Measurements from ENCODE around the gene MICALL2. TPM values are rescaled to one million over a fixed set of nuclear protein-coding genes. Genes with fewer than 3 reads are reported as not detected.
A peak's percentile ranks its signal among the peaks of the same experiment; 100 is the strongest.

The MICALL2 gene
- total RNA-seq, 1 donor from 2014 or later, result 76.5 TPM

- H3K9me3 ChIP-seq, result no peaks in the 10 kb centered on the region
- TF ChIP-seq, protein P1, sequence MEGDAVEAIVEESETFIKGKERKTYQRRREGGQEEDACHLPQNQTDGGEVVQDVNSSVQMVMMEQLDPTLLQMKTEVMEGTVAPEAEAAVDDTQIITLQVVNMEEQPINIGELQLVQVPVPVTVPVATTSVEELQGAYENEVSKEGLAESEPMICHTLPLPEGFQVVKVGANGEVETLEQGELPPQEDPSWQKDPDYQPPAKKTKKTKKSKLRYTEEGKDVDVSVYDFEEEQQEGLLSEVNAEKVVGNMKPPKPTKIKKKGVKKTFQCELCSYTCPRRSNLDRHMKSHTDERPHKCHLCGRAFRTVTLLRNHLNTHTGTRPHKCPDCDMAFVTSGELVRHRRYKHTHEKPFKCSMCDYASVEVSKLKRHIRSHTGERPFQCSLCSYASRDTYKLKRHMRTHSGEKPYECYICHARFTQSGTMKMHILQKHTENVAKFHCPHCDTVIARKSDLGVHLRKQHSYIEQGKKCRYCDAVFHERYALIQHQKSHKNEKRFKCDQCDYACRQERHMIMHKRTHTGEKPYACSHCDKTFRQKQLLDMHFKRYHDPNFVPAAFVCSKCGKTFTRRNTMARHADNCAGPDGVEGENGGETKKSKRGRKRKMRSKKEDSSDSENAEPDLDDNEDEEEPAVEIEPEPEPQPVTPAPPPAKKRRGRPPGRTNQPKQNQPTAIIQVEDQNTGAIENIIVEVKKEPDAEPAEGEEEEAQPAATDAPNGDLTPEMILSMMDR (IDR thresholded peaks at IDR 0.05), result no peak
- no peaks in the 10 kb centered on the region for H3K4me1 ChIP-seq
- no peak overlapping the region for H3K27ac ChIP-seq
- no peaks in the 10 kb centered on the region for H3K36me3 ChIP-seq
- DNase-seq (ENCODE audit: low spot score in 2 of 2), result no peak
- intact Hi-C loops (cut with DNase I), result no loop called here
- H3K4me3 ChIP-seq, result no peak overlapping the region
- H3K27me3 ChIP-seq, result peaks cover 3% of the 10 kb centered on the region
Observed at GRCh38 chr7:1419310-1419634, 40.0 kb downstream of the MICALL2 start.

DNA sequence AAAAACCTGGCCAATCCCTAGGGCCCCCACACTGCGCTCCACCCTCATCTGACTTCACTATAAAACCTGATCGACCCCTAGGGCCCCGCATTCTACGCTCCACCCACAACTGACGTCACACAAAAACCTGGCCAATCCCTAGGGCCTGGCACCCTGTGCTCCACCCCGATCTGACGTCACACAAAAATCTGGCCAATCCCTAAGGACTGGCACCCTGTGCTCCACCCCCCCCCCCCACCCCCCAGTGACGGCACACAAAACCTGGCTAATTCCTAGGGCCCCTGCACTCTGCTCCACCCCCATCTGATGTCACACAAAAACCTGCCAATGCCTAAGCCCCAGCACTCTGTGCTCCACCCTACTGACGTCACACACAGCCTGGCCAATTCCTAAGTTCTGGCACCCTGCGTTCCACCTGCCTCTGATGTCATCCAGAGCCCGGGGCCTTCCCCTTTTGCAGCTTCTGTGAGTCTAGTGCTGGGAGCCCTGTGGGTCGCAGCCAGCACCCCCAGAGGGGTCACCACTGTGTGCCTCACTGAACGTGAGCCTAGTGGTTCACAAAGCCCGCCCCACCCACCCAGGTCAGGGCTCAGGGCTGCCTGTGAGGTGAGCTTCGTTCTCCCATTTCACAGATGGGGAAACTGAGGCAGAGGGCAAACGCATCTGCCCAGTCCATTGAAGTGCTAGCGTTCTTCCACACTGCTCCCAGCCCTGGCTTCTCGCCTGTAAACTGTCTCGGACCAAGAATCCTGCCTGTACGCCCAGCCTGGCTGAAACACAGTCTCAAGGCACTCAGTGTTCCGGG is 40.6 kb downstream of the MICALL2 start:
- DNase-seq (ENCODE audit: low spot score in 2 of 2), result no peak

DNA sequence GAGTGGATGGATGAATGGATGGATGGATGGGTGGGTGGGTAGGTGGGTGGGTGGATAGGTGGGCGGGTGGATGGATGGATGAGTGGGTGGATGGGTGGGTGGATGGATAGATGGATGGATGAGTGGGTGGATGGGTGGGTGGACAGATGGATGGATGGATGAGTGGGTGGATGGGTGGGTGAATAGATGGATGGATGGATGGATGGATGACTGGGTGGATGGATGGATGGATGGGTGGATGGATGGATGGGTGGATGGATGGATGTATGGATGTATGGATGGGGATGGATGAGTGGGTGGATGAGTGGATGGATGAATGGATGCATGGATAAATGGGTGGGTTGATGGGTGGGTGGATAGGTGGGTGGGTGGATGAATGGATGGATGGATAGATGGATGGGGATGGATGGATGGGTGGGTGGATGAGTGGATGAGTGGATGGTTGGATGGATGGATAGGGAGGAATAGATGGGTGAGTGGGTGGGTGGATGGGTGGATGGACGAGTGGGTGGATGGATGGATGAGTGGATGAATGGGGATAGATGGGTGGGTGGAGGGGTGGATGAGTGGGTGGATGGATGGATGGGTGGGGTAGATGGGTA is 43.8 kb downstream of the MICALL2 start:
- no peak overlapping the region for H3K4me3 ChIP-seq
- no peaks in the 10 kb centered on the region for H3K27me3 ChIP-seq
- intact Hi-C loops (cut with DNase I), result no loop called here
- H3K36me3 ChIP-seq, result no peaks in the 10 kb centered on the region
- TF ChIP-seq, protein P1 (IDR thresholded peaks at IDR 0.05), result no peak
- H3K9me3 ChIP-seq, result no peaks in the 10 kb centered on the region
- no peak for DNase-seq (ENCODE audit: low spot score in 2 of 2)
- no peak overlapping the region for H3K27ac ChIP-seq
- peaks cover 0 to 4% of the 10 kb centered on the region in 2 donors for H3K4me1 ChIP-seq

More for the DNA sequence above, 40.6 kb downstream of the MICALL2 start:
- Histone ChIP-seq H3K9me3 (no peaks in the 10 kb centered on the region), H3K27me3 (peaks cover 3% of the 10 kb centered on the region), H3K36me3 (no peaks in the 10 kb centered on the region), H3K4me3 (no peak overlapping the region), H3K4me1 (no peaks in the 10 kb centered on the region), H3K27ac (no peak overlapping the region)
- TF ChIP-seq, protein P1 (IDR thresholded peaks at IDR 0.05), result no peak
- intact Hi-C loops (cut with DNase I), result no loop called here

GRCh38 chr7:1413936-1414639 is 45.2 kb downstream of the MICALL2 start:
- H3K9me3 ChIP-seq, result no peaks in the 10 kb centered on the region
- TF ChIP-seq, protein P1 (IDR thresholded peaks at IDR 0.05), result no peak
- H3K36me3 ChIP-seq, result no peaks in the 10 kb centered on the region
- H3K4me3 ChIP-seq, result no peak overlapping the region
- H3K27me3 ChIP-seq, result no peaks in the 10 kb centered on the region
- no peak overlapping the region for H3K27ac ChIP-seq
- intact Hi-C loops (cut with DNase I), result no loop called here
- DNase-seq (ENCODE audit: low spot score in 2 of 2), result no peak
- H3K4me1 ChIP-seq, result peaks cover 0 to 4% of the 10 kb centered on the region in 2 donors

- H3K4me1 ChIP-seq, result peaks cover 0 to 4% of the 10 kb centered on the region in 2 donors
- H3K4me3 ChIP-seq, result peak overlapping the region; percentile 4 to 15
- no peaks in the 10 kb centered on the region for H3K36me3 ChIP-seq
- DNase-seq (ENCODE audit: low spot score in 2 of 2), result peak in 1 of 2 donors; percentile 79
- TF ChIP-seq, protein P1 (IDR thresholded peaks at IDR 0.05), result peak; percentile 53 to 75 (median 63)
- H3K9me3 ChIP-seq, result no peaks in the 10 kb centered on the region
- H3K27me3 ChIP-seq, result peaks cover 6% of the 10 kb centered on the region
- intact Hi-C loops (cut with DNase I), result no loop called here
- no peak overlapping the region for H3K27ac ChIP-seq
Observed at GRCh38 chr7:1412322-1413261, 46.7 kb downstream of the MICALL2 start.
